Measurements from ENCODE around the gene UTP14C. TPM values are rescaled to one million over a fixed set of nuclear protein-coding genes. Genes with fewer than 3 reads are reported as not detected.

The UTP14C gene
- total and polyA plus RNA-seq, 2 donors (not counting 1 experiment from before 2014, with no cell fraction given) = 14.5 to 20.5 TPM

- peak in 1 of 2 donors; percentile 10 for DNase-seq (ENCODE audit: low read depth in 2 of 2)
- Histone ChIP-seq H3K4me1 (ENCODE audit: control insufficient read depth, extremely low read depth, insufficient read depth, low read length) (no peaks in the 10 kb centered on the region), H3K27me3 (ENCODE audit: control insufficient read depth, insufficient read depth, low read length) (no peaks in the 10 kb centered on the region), H3K9me3 (ENCODE audit: control insufficient read depth, insufficient read depth, low read depth, low read length) (no peaks in the 10 kb centered on the region), H3K79me2 (ENCODE audit: control insufficient read depth, insufficient read depth, low read length) (no peaks in the 10 kb centered on the region), H3K9ac (ENCODE audit: insufficient read depth, low read length) (no peak overlapping the region), H4K20me1 (ENCODE audit: control insufficient read depth, extremely low read depth, insufficient read depth, low read length) (no peaks in the 10 kb centered on the region), H2AFZ (ENCODE audit: low read length) (no peak overlapping the region), H3K4me2 (ENCODE audit: extremely low read depth, insufficient read depth, low read length) (no peak overlapping the region), H3K27ac (ENCODE audit: insufficient read depth, low read length) (no peak overlapping the region), H3K4me3 (replicated peaks in 1 of 4; ENCODE audit: control extremely low read depth in 1 of 4, insufficient read depth in 1 of 4, low read depth in 3 of 4, low read length in 4 of 4) (no peak overlapping the region), H3K36me3 (ENCODE audit: control insufficient read depth, insufficient read depth, low read length) (no peaks in the 10 kb centered on the region)
- no peak for TF ChIP-seq EZH2 (IDR thresholded peaks at IDR 0.05; ENCODE audit: low read length, missing control alignments)
- no peak for TF ChIP-seq CTCF (conservative IDR thresholded peaks at IDR 0.05 in 1 of 2, IDR thresholded peaks at IDR 0.05 in 1 of 2; ENCODE audit: low read depth in 1 of 2, low read length in 2 of 2)
Measured at GRCh38 chr13:52034616-52035226, 10.2 kb downstream of the UTP14C start.

GRCh38 chr13:52036037-52036436 lies 11.5 kb downstream of the UTP14C start:
- no peaks in the 10 kb centered on the region for H4K20me1 ChIP-seq (ENCODE audit: control insufficient read depth, extremely low read depth, insufficient read depth, low read length)
- no peak overlapping the region for H3K4me2 ChIP-seq (ENCODE audit: extremely low read depth, insufficient read depth, low read length)
- no peaks in the 10 kb centered on the region for H3K36me3 ChIP-seq (ENCODE audit: control insufficient read depth, insufficient read depth, low read length)
- no peak overlapping the region for H3K27ac ChIP-seq (ENCODE audit: insufficient read depth, low read length)
- no peaks in the 10 kb centered on the region for H3K79me2 ChIP-seq (ENCODE audit: control insufficient read depth, insufficient read depth, low read length)
- H3K9me3 ChIP-seq (ENCODE audit: control insufficient read depth, insufficient read depth, low read depth, low read length) = no peaks in the 10 kb centered on the region
- TF ChIP-seq CTCF (conservative IDR thresholded peaks at IDR 0.05 in 1 of 2, IDR thresholded peaks at IDR 0.05 in 1 of 2; ENCODE audit: low read depth in 1 of 2, low read length in 2 of 2) (no peak), EZH2 (IDR thresholded peaks at IDR 0.05; ENCODE audit: low read length, missing control alignments) (no peak)
- DNase-seq (ENCODE audit: low read depth in 2 of 2) = no peak
- no peaks in the 10 kb centered on the region for H3K4me1 ChIP-seq (ENCODE audit: control insufficient read depth, extremely low read depth, insufficient read depth, low read length)
- no peaks in the 10 kb centered on the region for H3K27me3 ChIP-seq (ENCODE audit: control insufficient read depth, insufficient read depth, low read length)
- no peak overlapping the region for H3K4me3 ChIP-seq (replicated peaks in 1 of 4; ENCODE audit: control extremely low read depth in 1 of 4, insufficient read depth in 1 of 4, low read depth in 3 of 4, low read length in 4 of 4)
- H2AFZ ChIP-seq (ENCODE audit: low read length) = no peak overlapping the region
- no peak overlapping the region for H3K9ac ChIP-seq (ENCODE audit: insufficient read depth, low read length)

- no peaks in the 10 kb centered on the region for H3K27me3 ChIP-seq (ENCODE audit: control insufficient read depth, insufficient read depth, low read length)
- no peak overlapping the region for H3K27ac ChIP-seq (ENCODE audit: insufficient read depth, low read length)
- no peaks in the 10 kb centered on the region for H3K9me3 ChIP-seq (ENCODE audit: control insufficient read depth, insufficient read depth, low read depth, low read length)
- no peaks in the 10 kb centered on the region for H3K4me1 ChIP-seq (ENCODE audit: control insufficient read depth, extremely low read depth, insufficient read depth, low read length)
- TF ChIP-seq CTCF (conservative IDR thresholded peaks at IDR 0.05 in 1 of 2, IDR thresholded peaks at IDR 0.05 in 1 of 2; ENCODE audit: low read depth in 1 of 2, low read length in 2 of 2) (no peak), EZH2 (IDR thresholded peaks at IDR 0.05; ENCODE audit: low read length, missing control alignments) (no peak)
- H3K4me2 ChIP-seq (ENCODE audit: extremely low read depth, insufficient read depth, low read length) = no peak overlapping the region
- H4K20me1 ChIP-seq (ENCODE audit: control insufficient read depth, extremely low read depth, insufficient read depth, low read length) = no peaks in the 10 kb centered on the region
- no peaks in the 10 kb centered on the region for H3K36me3 ChIP-seq (ENCODE audit: control insufficient read depth, insufficient read depth, low read length)
- DNase-seq (ENCODE audit: low read depth in 2 of 2) = no peak
- no peak overlapping the region for H3K4me3 ChIP-seq (replicated peaks in 1 of 4; ENCODE audit: control extremely low read depth in 1 of 4, insufficient read depth in 1 of 4, low read depth in 3 of 4, low read length in 4 of 4)
- no peaks in the 10 kb centered on the region for H3K79me2 ChIP-seq (ENCODE audit: control insufficient read depth, insufficient read depth, low read length)
- H3K9ac ChIP-seq (ENCODE audit: insufficient read depth, low read length) = no peak overlapping the region
- H2AFZ ChIP-seq (ENCODE audit: low read length) = no peak overlapping the region
Measured at GRCh38 chr13:52043675-52044074, 19.2 kb downstream of the UTP14C start.

All from fibroblast of lung (primary cell).